Stimulated activated CD8-positive, alpha-beta memory T cell treated with anti-CD3 and anti-CD28 coated beads, Interleukin-7, amount 100 ng/mL, for 48 hours (primary cell): ENCODE results near the gene FCN2.

Experiments used
- DNase-seq, 2 donors: peaks; one replicate each; pipeline ENCODE4 v3.0.0-alpha.2; 2020; ENCODE audit warnings: low read depth in 1 of 2; ENCODE audit errors: extremely low read depth in 1 of 2

FCN2 gene

DNA sequence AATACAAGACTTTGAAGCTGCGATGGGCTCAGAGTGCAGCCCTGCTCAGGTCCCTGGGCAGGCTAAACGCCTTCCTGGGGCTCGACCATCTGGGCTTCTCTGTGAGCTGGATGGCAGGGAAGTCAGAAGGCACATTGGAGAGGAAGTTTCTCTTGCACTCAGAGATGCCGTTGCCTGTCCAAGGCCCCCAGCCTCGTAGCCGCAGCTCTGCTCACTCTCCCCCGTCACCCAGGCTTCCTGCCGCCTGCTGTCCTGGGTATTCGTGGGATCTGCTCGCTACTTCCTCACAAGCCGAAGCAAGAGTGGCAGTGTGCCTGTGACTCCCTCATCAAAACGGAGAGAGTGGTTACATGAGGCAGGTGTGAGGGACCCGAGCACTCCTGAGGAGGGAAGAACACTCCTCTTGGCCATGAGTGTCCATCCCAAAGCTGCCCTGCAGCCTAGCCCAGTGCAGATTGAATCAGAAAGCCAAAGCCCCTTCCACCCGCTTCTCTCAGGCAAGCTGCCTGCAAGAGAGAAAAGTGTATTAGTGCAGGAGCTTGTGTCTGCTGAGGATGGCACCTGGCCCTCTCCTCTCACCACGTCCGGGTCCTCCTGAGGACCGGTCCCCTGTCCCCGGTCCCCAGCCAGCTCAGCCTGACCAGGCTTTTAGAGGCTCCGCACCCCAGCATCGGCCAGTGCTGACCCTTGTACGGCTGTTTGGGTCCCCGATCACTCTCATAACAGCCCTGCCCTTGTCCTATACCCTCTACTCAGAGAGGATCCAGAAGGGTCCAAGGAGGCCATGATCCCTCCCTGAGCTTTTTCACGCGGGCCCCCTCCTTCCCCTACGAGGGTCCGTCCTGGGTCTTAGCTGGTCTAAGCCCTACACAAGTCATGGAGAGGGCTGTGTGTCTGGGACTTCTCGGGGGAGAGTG is 7.3 kb downstream of the FCN2 start:
- no peak for DNase-seq

GRCh38 chr9:134888603-134889190 is 8.1 kb downstream of the FCN2 start:
- no peak for DNase-seq

GRCh38 chr9:134889386-134890154 is 9.0 kb downstream of the FCN2 start:
- no peak for DNase-seq

DNA sequence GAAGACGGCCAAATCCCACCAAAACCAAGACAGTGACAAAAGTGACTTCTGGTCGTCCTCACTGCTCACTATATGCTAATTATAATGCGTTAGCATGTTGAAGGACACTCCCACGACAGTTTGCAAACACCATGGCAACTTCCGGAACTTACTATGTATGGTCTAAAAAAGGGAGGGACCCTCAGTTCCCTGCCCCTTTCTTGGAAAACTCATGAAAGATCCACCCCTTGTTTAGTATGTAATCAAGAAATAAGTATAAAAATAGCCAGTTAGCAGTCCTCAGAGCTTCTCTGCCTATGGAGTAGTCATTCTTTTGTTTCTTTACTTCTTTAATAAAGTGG is 9.5 kb downstream of the FCN2 start:
- no peak for DNase-seq

DNA sequence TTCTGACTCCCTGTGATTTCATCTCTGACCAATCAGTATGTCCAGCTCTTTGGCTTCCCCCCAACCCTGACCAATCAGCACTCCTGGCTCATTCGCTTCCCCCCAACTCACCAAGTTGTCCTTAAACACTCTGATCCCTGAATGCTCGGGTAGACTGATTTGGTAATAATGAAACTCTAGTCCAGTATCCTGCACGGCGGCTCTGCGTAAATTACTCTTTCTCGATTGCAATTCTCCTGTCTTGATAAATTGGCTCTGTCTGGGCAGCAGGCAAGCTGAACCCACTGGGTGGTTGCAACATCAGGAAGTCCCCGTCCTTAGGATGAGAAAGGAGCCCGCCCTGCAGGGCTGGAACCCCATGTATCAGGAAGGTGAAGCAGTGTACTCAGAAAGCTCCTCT is 10.4 kb downstream of the FCN2 start:
- no peak for DNase-seq

GRCh38 chr9:134891713-134892112 is 11.1 kb downstream of the FCN2 start:
- DNase-seq = no peak

DNA sequence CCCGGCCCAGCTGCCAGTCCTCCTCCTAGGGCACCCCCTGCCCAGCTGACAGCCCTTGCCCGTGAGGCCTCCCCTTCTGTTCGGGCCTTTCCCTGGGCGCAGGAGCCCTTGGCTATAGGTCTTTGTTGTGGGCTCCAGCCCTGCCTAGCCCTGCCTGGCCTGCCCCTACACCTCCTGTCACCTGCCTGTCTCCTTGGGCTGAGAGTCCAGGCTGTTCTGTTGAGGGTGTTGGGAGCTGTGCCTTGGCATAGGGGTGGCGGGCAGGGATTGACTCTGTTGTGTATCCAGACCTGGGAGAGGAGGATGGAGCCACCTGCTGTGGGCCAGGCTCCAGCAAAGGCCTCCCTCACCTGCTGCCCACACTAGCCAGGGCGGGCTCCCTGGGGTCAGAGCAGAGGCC is 11.6 kb downstream of the FCN2 start:
- no peak for DNase-seq

GRCh38 chr9:134892820-134893420 is 12.3 kb downstream of the FCN2 start:
- DNase-seq = no peak

- DNase-seq = no peak
Measured at GRCh38 chr9:134894136-134894860, 13.7 kb downstream of the FCN2 start.

- no peak for DNase-seq
Measured at GRCh38 chr9:134895097-134895496, 14.5 kb downstream of the FCN2 start.

- no peak for DNase-seq
Measured at GRCh38 chr9:134895567-134895907, 14.9 kb downstream of the FCN2 start.

- DNase-seq = no peak
Measured at GRCh38 chr9:134895908-134896833, 15.6 kb downstream of the FCN2 start.

- DNase-seq = no peak
Measured at GRCh38 chr9:134896834-134897583, 16.4 kb downstream of the FCN2 start.

DNA sequence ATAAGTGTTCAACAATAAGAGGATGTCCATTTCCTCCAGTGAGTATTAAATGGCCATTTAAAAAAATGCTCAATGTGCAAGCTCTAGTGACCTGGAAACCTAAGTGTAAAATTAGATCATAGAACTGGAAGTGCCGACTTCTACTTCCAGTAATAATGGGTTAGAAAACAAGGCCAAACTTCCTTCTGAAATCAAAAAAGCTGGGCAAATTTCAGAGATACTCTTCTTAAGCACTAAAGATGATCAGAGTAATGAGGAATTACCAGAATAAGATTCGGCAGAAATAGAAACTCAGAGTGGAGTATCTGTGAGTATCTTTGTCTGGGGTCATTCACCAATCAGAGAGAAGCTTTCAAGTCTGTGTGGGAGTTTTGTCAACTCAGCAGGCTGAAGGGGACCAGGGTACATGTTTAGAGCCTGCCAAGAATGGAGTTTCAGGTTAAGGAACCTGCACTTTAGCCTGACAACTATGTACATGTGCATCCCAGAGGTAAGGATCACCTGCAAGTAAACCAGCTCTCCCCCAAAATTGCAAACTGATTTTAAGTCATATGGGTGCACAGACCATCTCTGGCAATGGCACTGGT is 17.1 kb downstream of the FCN2 start:
- no peak for DNase-seq

DNA sequence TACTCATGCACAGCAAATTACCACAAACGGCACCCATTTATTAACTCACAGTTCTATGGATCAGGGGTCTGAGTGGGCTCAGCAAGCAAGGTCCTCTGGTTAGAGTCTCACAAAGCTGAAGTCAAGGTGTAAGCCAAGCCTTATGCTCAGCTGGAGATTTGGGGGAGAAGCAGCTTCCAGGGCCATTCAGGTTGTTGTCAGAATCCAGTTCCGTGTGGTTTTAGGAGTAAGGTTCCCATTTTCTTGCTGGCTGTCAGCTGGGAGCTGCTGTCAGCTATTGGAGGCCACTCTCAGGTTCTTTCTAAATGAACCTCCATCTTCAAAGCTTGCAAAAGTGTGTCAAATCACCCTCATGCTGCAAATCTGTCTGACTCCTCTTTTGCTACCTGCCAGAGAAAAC is 17.7 kb downstream of the FCN2 start:
- DNase-seq = no peak

- no peak for DNase-seq
Measured at GRCh38 chr9:134899168-134899567, 18.6 kb downstream of the FCN2 start.

DNA sequence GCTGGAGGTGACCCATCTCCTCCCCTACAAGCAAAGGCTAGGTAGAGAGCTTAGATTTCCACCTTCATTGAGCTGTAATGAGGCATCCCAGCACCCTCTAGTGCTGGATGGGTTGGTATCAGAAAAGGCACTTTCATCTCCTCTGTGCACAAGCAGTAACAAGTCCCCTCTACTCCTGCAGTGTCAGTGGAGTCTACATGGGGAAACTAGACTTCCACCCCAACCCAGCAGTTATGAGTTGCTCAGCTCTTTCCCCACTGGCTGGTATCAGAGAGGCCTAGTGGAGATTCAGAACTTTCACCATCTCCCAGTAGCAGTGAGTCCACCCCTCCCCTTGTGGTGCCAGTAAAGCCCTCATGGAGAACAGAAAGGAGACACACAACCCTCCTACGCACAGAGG is 19.2 kb downstream of the FCN2 start:
- no peak for DNase-seq

DNA sequence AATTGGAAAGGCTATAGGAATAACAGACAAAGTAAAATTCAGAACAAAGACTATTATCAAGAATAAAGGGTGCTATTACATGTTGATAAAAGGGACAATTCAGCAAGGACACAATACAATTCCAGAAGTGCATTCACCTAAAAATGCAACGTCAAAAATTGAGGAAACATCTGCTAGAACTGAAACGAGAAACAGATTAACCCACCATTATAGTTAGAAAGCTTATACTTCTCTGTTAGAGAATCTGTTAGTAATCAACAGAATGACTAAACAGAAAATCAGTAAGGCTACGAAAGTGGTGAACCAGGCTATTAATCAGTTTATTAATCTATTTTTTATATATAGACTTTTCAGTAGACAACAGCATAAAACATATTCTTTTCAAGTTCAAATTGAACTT is 22.3 kb downstream of the FCN2 start:
- no peak for DNase-seq
